H7 (cell line): Measurements from ENCODE around the gene ZNF256. TPM values are rescaled to one million over a fixed set of nuclear protein-coding genes. Genes with fewer than 3 reads are reported as not detected.
A peak's percentile ranks its signal among the peaks of the same experiment; 100 is the strongest.

Experiments used
- DNase-seq: peaks from one replicate; pipeline ENCODE4 v3.0.0; 2012
- H3K27me3 ChIP-seq: 2 replicates; pipeline ENCODE4 v1.6.0; 2011; ENCODE audit warnings: mild to moderate bottlenecking, low read length; ENCODE audit not compliant: control insufficient read depth, insufficient read depth
- H3K36me3 ChIP-seq: replicated peaks from 2 replicates; pipeline ENCODE4 v1.5.1; 2011; ENCODE audit warnings: low read length; ENCODE audit not compliant: control insufficient read depth, insufficient read depth
- H3K4me3 ChIP-seq: 2 replicates; pipeline ENCODE4 v1.5.1; 2011; ENCODE audit warnings: low read depth, mild to moderate bottlenecking, control low read depth, low read length, moderate library complexity; ENCODE audit not compliant: insufficient read depth
- total RNA-seq: library from RNA; depleted of rRNA; stranded (reverse); fragments of >200 nt; shearing (Covaris generic); gene quantifications from 2 replicates; pipeline ENCODE4 v1.2.3, GENCODE V29; 2014; rRNA removed

Gene ZNF256
- total RNA-seq = 4.0 and 6.8 TPM in 2 replicates

- peaks cover 6% of the 10 kb centered on the region for H3K36me3 ChIP-seq
- DNase-seq = peak; percentile 97
- H3K27me3 ChIP-seq = no peaks in the 10 kb centered on the region
- peak within 1 kb of the TSS; percentile 82 for H3K4me3 ChIP-seq
Measured at GRCh38 chr19:57947419-57948134, at the start of gene ZNF256. ZNF256 (minus strand) TSS chr19:57947706; CDS start chr19:57947474, 232 bp downstream.

GRCh38 chr19:57992841-57993240, 45.3 kb upstream of the ZNF256 start:
- DNase-seq = no peak
- Histone ChIP-seq H3K4me3 (no peak overlapping the region), H3K27me3 (no peaks in the 10 kb centered on the region), H3K36me3 (peaks cover 11% of the 10 kb centered on the region)

GRCh38 chr19:57978586-57979289, 31.2 kb upstream of the ZNF256 start:
- Histone ChIP-seq H3K36me3 (peaks cover 19% of the 10 kb centered on the region), H3K27me3 (no peaks in the 10 kb centered on the region), H3K4me3 (no peak overlapping the region)
- no peak for DNase-seq

GRCh38 chr19:57974434-57974833, 26.9 kb upstream of the ZNF256 start, which contains the start of gene C19orf18:
C19orf18 (minus strand) TSS chr19:57974534; CDS start chr19:57974432, 102 bp downstream.
- DNase-seq = no peak
- Histone ChIP-seq H3K27me3 (no peaks in the 10 kb centered on the region), H3K4me3 (no peak within 1 kb of the TSS), H3K36me3 (peaks cover 4% of the 10 kb centered on the region)

GRCh38 chr19:57964761-57965160, 17.3 kb upstream of the ZNF256 start:
- Histone ChIP-seq H3K36me3 (no peaks in the 10 kb centered on the region), H3K4me3 (no peak overlapping the region), H3K27me3 (no peaks in the 10 kb centered on the region)
- no peak for DNase-seq

GRCh38 chr19:57961785-57962184, 14.3 kb upstream of the ZNF256 start:
- DNase-seq = no peak
- Histone ChIP-seq H3K27me3 (no peaks in the 10 kb centered on the region), H3K4me3 (no peak overlapping the region), H3K36me3 (no peaks in the 10 kb centered on the region)

GRCh38 chr19:57954996-57955395, 7.5 kb upstream of the ZNF256 start:
- Histone ChIP-seq H3K27me3 (no peaks in the 10 kb centered on the region), H3K36me3 (no peaks in the 10 kb centered on the region), H3K4me3 (no peak overlapping the region)
- DNase-seq = no peak

GRCh38 chr19:57949702-57950101, 2.2 kb upstream of the ZNF256 start:
- no peak overlapping the region for H3K4me3 ChIP-seq
- no peaks in the 10 kb centered on the region for H3K27me3 ChIP-seq
- no peaks in the 10 kb centered on the region for H3K36me3 ChIP-seq
- no peak for DNase-seq

- Histone ChIP-seq H3K36me3 (no peaks in the 10 kb centered on the region), H3K4me3 (no peak overlapping the region), H3K27me3 (no peaks in the 10 kb centered on the region)
- no peak for DNase-seq
Measured at GRCh38 chr19:57949296-57949695, 1.8 kb upstream of the ZNF256 start.

- no peak for DNase-seq
- peaks cover 11% of the 10 kb centered on the region for H3K36me3 ChIP-seq
- peak overlapping the region; percentile 82 for H3K4me3 ChIP-seq
- H3K27me3 ChIP-seq = no peaks in the 10 kb centered on the region
Measured at GRCh38 chr19:57947088-57947418, 453 bp downstream of the ZNF256 start.

- Histone ChIP-seq H3K36me3 (peaks cover 18% of the 10 kb centered on the region), H3K4me3 (0 out of 2 replicates have a peak overlapping the region, but pooled peaks have one; percentile 82), H3K27me3 (no peaks in the 10 kb centered on the region)
- DNase-seq = no peak
Measured at GRCh38 chr19:57946316-57946715, 1.2 kb downstream of the ZNF256 start.

- Histone ChIP-seq H3K4me3 (no peak overlapping the region), H3K36me3 (peaks cover 22% of the 10 kb centered on the region), H3K27me3 (no peaks in the 10 kb centered on the region)
- no peak for DNase-seq
Measured at GRCh38 chr19:57941593-57941992, 5.9 kb downstream of the ZNF256 start.

GRCh38 chr19:57935731-57936130, 11.8 kb downstream of the ZNF256 start:
- no peak for DNase-seq
- H3K27me3 ChIP-seq = no peaks in the 10 kb centered on the region; the same call in 1 of the 2 replicates
- no peak overlapping the region for H3K4me3 ChIP-seq
- peaks cover 7% of the 10 kb centered on the region for H3K36me3 ChIP-seq

- Histone ChIP-seq H3K27me3 (no peaks in the 10 kb centered on the region; the same call in 1 of the 2 replicates), H3K36me3 (peaks cover 10% of the 10 kb centered on the region), H3K4me3 (peak within 1 kb of the TSS; percentile 72)
- peak; percentile 86 for DNase-seq
Measured at GRCh38 chr19:57934820-57935665, 12.5 kb downstream of the ZNF256 start, which contains the start of gene ZNF418. ZNF418 (minus strand) TSS chr19:57935402; CDS start chr19:57933822, 1,580 bp downstream.
